Tibial artery (tissue), 4 donors: ENCODE measurements around the gene ISCA1.

ENCODE experiments used
- DNase-seq, 2 donors: peaks; one replicate each; pipeline ENCODE4 v3.0.0-alpha.2; 2019
- H3K27ac ChIP-seq, 2 donors: fragments of 200-600 bp; sonication (generic) in 1 of 2; 1 replicate in 1 of 2; 2 replicates in 1 of 2; pipeline ENCODE4 v1.5.1; 2018 to 2019; ENCODE audit warnings: mild to moderate bottlenecking in 1 of 2
- H3K27me3 ChIP-seq, 2 donors: fragments of 200-600 bp; sonication (generic) in 1 of 2; one replicate each; pipeline versions ENCODE4 v1.5.1 to v1.6.0; 2016 to 2019
- H3K36me3 ChIP-seq, 3 donors: fragments of 200-600 bp; sonication (generic) in 2 of 3; one replicate each; pipeline ENCODE4 v1.5.1; 2016 to 2019; ENCODE audit warnings: mild to moderate bottlenecking in 2 of 3
- H3K4me1 ChIP-seq, 4 donors: fragments of 200-600 bp; sonication (generic) in 2 of 4; 1 replicate in 3 of 4; 2 replicates in 1 of 4; pipeline ENCODE4 v1.5.1; 2016 to 2019
- H3K4me3 ChIP-seq, 2 donors: fragments of 200-600 bp; sonication (generic) in 1 of 2; 1 replicate in 1 of 2; 2 replicates in 1 of 2; pipeline ENCODE4 v1.5.1; 2018 to 2019; ENCODE audit warnings: mild to moderate bottlenecking in 2 of 2
- H3K9me3 ChIP-seq, 3 donors: fragments of 200-600 bp; sonication (generic) in 1 of 3; one replicate each; pipeline ENCODE4 v1.5.1; 2016 to 2019
- CTCF ChIP-seq, 2 experiments: fragments of 200-600 bp in 1 of 2; fragments of 450-650 bp in 1 of 2; IDR thresholded peaks; one replicate each; pipeline ENCODE4 v1.5.1; 2017 to 2019; ENCODE audit warnings: antibody characterized with exemption in 2 of 2, mild to moderate bottlenecking in 1 of 2, moderate library complexity in 1 of 2
- intact Hi-C: fragments of 100-400 bp; cut with DNase I; formaldehyde crosslinking; loops from one replicate; pipeline ENCODE4 v1.15.0; 2023; ENCODE audit warnings: low total_unique reads

ISCA1 gene

DNA sequence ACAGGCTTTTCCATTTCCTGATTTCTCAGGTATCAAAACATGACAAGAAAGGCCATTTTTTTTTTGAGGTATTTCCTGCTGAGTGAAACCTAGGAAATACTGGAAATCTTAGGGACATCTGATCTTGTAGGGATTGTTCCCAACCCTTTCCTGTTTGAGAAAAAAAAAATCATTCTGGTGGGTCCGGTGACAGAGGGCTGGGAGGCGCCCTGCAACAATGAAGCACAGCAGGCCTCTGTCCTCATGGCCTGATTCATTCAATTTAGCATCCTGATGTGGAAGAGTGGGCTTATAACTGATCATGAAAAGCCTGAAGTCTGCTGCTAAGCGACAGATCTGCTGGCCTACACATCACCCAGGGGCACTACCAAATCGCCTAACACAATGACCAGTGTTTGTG lies 19.8 kb downstream of the ISCA1 start:
- intact Hi-C loops: no loop called here
- TF ChIP-seq CTCF (IDR thresholded peaks at IDR 0.05): no peak
- H3K4me3 ChIP-seq: no peak overlapping the region
- no peaks in the 10 kb centered on the region for H3K4me1 ChIP-seq
- H3K27ac ChIP-seq: no peak overlapping the region
- H3K9me3 ChIP-seq: no peaks in the 10 kb centered on the region
- H3K27me3 ChIP-seq: no peaks in the 10 kb centered on the region
- DNase-seq: no peak
- peaks cover 23 to 28% (median 28%) of the 10 kb centered on the region in 3 donors for H3K36me3 ChIP-seq

GRCh38 chr9:86259557-86259956 lies 22.8 kb downstream of the ISCA1 start, which contains the start of gene C9orf153:
Gene C9orf153 (minus strand): TSS chr9:86259657. CDS start chr9:86229603, 30,054 bp downstream.
- no peak for DNase-seq
- Histone ChIP-seq H3K4me3 (no peak within 1 kb of the TSS), H3K4me1 (no peaks in the 10 kb centered on the region), H3K27ac (no peak within 1 kb of the TSS), H3K9me3 (no peaks in the 10 kb centered on the region), H3K36me3 (peaks cover 14 to 23% (median 18%) of the 10 kb centered on the region in 3 donors), H3K27me3 (no peaks in the 10 kb centered on the region)
- no peak for TF ChIP-seq CTCF (IDR thresholded peaks at IDR 0.05)
- intact Hi-C loops: no loop called here

- DNase-seq: no peak
- intact Hi-C loops: no loop called here
- H3K9me3 ChIP-seq: no peaks in the 10 kb centered on the region
- H3K27ac ChIP-seq: no peak overlapping the region
- no peak overlapping the region for H3K4me3 ChIP-seq
- TF ChIP-seq CTCF (IDR thresholded peaks at IDR 0.05): no peak
- H3K27me3 ChIP-seq: no peaks in the 10 kb centered on the region
- no peaks in the 10 kb centered on the region for H3K4me1 ChIP-seq
- H3K36me3 ChIP-seq: peaks cover 0 to 5% (median 0%) of the 10 kb centered on the region in 3 donors
These were observed 24.9 kb downstream of the ISCA1 start for GRCh38 chr9:86257391-86257790.

GRCh38 chr9:86256653-86257052 lies 25.7 kb downstream of the ISCA1 start:
- Histone ChIP-seq H3K4me3 (no peak overlapping the region), H3K27ac (no peak overlapping the region), H3K4me1 (no peaks in the 10 kb centered on the region), H3K36me3 (peaks cover 0 to 4% (median 0%) of the 10 kb centered on the region in 3 donors), H3K9me3 (no peaks in the 10 kb centered on the region), H3K27me3 (no peaks in the 10 kb centered on the region)
- TF ChIP-seq CTCF (IDR thresholded peaks at IDR 0.05): no peak
- DNase-seq: no peak
- intact Hi-C loops: no loop called here

GRCh38 chr9:86253577-86253976 lies 28.8 kb downstream of the ISCA1 start:
- no peak for TF ChIP-seq CTCF (IDR thresholded peaks at IDR 0.05)
- Histone ChIP-seq H3K4me1 (no peaks in the 10 kb centered on the region), H3K27ac (no peak overlapping the region), H3K36me3 (no peaks in the 10 kb centered on the region), H3K4me3 (no peak overlapping the region), H3K27me3 (no peaks in the 10 kb centered on the region), H3K9me3 (no peaks in the 10 kb centered on the region)
- intact Hi-C loops: no loop called here
- no peak for DNase-seq

DNA sequence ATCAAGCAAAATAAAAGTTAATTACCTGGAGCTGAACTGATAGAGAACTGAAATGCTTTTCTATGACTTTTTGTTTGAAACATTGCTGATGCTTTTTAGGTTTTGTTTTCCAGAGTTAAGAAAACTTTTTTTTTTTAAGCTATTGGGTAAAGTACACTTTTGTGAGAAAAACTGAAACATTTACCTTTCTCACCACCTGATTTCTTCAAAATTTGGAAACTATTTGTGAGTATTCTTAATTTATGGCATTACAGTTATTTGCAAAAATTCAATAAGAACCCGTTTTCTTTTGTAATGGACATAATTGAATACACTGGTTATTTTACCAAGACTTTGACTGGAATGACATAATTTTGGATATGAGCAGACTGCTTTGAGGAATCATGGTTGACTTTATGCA lies 29.5 kb downstream of the ISCA1 start:
- H3K27me3 ChIP-seq: no peaks in the 10 kb centered on the region
- no peak for DNase-seq
- H3K4me1 ChIP-seq: no peaks in the 10 kb centered on the region
- H3K36me3 ChIP-seq: no peaks in the 10 kb centered on the region
- H3K9me3 ChIP-seq: no peaks in the 10 kb centered on the region
- intact Hi-C loops: no loop called here
- no peak overlapping the region for H3K4me3 ChIP-seq
- no peak for TF ChIP-seq CTCF (IDR thresholded peaks at IDR 0.05)
- H3K27ac ChIP-seq: no peak overlapping the region
